HepG2 (cell line): ENCODE results near the gene ARID1A. TPM values are rescaled to one million over a fixed set of nuclear protein-coding genes. Genes with fewer than 3 reads are reported as not detected.

Source experiments
- CAMTA2 ChIP-seq: sonication (generic); formaldehyde crosslinking; IDR thresholded peaks from 2 replicates; pipeline ENCODE4 v1.4.0; 2020; ENCODE audit warnings: mild to moderate bottlenecking, missing genetic modification reagents, borderline replicate concordance
- GABPA ChIP-seq, 2 experiments: IDR thresholded peaks; 2 replicates each; pipeline ENCODE4 v1.6.1; 2011 to 2016; ENCODE audit warnings: low read depth in 2 of 2, low read length in 1 of 2, missing biosample characterization in 1 of 2, missing genetic modification characterization in 1 of 2
- POLR2AphosphoS5 ChIP-seq: IDR thresholded peaks from 2 replicates; pipeline ENCODE4 v1.6.1; 2012; ENCODE audit warnings: low read depth, low read length
- PRDM15 ChIP-seq: sonication (generic); formaldehyde crosslinking; IDR thresholded peaks from 2 replicates; pipeline ENCODE4 v1.4.0; 2020; ENCODE audit warnings: missing genetic modification reagents
- TP53 ChIP-seq: sonication (generic); formaldehyde crosslinking; conservative IDR thresholded peaks from 2 replicates; pipeline ENCODE4 v1.4.0; 2020; ENCODE audit warnings: missing genetic modification reagents
- polyA plus RNA-seq, 8 experiments: library from polyadenylated mRNA; depleted of rRNA in 3 of 8; stranded (reverse) in 7 of 8; unstranded in 1 of 8; fragments of >200 nt; fragmentation: Illumina TruSeq in 4 of 8; extraction: Trizol in 4 of 8; gene quantifications; 2 replicates each; pipeline versions ENCODE4 v1.2.1 to v1.2.3, GENCODE V29; 2011 to 2016; ENCODE audit warnings: low read depth in 4 of 8, missing spikeins in 1 of 8, mixed read lengths in 1 of 8; ENCODE audit not compliant: insufficient read depth in 1 of 8
- total RNA-seq, 5 experiments: library from RNA; depleted of rRNA; stranded (reverse); fragments of >200 nt; fragmentation: Illumina TruSeq; extraction: Trizol; gene quantifications; 2 replicates each; pipeline ENCODE4 v1.2.3, GENCODE V29; 2016; ENCODE audit warnings: low read depth in 1 of 5
- TF ChIP-seq, protein P1 (sequence below): IDR thresholded peaks from 2 replicates; pipeline ENCODE4 v1.6.1; 2016
- TF ChIP-seq, protein P2 (sequence below): sonication (generic); formaldehyde crosslinking; IDR thresholded peaks from 2 replicates; pipeline ENCODE4 v1.5.1; 2020; ENCODE audit warnings: missing genetic modification reagents, mild to moderate bottlenecking, borderline replicate concordance
- TF ChIP-seq, protein P3 (sequence below): sonication (generic); formaldehyde crosslinking; IDR thresholded peaks from 2 replicates; pipeline ENCODE4 v1.4.0; 2020; ENCODE audit warnings: missing genetic modification reagents, borderline replicate concordance

Gene ARID1A
- total and polyA plus RNA-seq, 2 of the 13 experiments (the other 11 are each of a cell fraction or from before 2014, with no cell fraction given) = 11.9 to 15.9 TPM

- TF ChIP-seq PRDM15 (CRISPR knock-in tag) = 0 out of 2 replicates have a peak, but pooled peaks have one; percentile 47
- TF ChIP-seq, protein P1, sequence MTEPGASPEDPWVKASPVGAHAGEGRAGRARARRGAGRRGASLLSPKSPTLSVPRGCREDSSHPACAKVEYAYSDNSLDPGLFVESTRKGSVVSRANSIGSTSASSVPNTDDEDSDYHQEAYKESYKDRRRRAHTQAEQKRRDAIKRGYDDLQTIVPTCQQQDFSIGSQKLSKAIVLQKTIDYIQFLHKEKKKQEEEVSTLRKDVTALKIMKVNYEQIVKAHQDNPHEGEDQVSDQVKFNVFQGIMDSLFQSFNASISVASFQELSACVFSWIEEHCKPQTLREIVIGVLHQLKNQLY (CRISPR knock-in tag) = no peak
- TF ChIP-seq, protein P2, sequence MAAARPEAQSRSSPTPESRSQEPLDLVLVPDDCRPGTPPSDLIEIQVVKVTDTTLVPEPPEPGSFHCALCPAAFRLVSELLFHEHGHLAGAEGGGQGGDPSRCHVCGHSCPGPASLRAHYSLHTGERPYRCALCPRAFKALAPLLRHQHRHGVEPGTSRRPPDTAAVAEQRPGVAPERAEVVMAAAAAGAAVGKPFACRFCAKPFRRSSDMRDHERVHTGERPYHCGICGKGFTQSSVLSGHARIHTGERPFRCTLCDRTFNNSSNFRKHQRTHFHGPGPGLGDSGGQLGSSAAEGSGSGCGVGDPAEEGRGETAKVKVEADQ = no peak
- no peak for TF ChIP-seq TP53 (CRISPR knock-in tag)
- TF ChIP-seq POLR2AphosphoS5 = peak; percentile 17; the same call in 1 of the 2 replicates
- no peak for TF ChIP-seq GABPA (IDR thresholded peaks at IDR 0.05; ENCODE audit: low read depth, low read length)
- TF ChIP-seq GABPA (CRISPR knock-in tag; IDR thresholded peaks at IDR 0.05; ENCODE audit: low read depth) = peak; percentile 68
- TF ChIP-seq CAMTA2 = no peak
- TF ChIP-seq, protein P3, sequence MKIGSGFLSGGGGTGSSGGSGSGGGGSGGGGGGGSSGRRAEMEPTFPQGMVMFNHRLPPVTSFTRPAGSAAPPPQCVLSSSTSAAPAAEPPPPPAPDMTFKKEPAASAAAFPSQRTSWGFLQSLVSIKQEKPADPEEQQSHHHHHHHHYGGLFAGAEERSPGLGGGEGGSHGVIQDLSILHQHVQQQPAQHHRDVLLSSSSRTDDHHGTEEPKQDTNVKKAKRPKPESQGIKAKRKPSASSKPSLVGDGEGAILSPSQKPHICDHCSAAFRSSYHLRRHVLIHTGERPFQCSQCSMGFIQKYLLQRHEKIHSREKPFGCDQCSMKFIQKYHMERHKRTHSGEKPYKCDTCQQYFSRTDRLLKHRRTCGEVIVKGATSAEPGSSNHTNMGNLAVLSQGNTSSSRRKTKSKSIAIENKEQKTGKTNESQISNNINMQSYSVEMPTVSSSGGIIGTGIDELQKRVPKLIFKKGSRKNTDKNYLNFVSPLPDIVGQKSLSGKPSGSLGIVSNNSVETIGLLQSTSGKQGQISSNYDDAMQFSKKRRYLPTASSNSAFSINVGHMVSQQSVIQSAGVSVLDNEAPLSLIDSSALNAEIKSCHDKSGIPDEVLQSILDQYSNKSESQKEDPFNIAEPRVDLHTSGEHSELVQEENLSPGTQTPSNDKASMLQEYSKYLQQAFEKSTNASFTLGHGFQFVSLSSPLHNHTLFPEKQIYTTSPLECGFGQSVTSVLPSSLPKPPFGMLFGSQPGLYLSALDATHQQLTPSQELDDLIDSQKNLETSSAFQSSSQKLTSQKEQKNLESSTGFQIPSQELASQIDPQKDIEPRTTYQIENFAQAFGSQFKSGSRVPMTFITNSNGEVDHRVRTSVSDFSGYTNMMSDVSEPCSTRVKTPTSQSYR (CRISPR knock-in tag) = peak; percentile 37; the same call in 1 of the 2 replicates
Measured at GRCh38 chr1:26785611-26786436, 90.0 kb downstream of the ARID1A start (continued).
